GM12891 (cell line): Measurements from ENCODE around the gene GPR108.

ENCODE experiments used
- POLR2A ChIP-seq: IDR thresholded peaks from 2 replicates; pipeline ENCODE4 v1.6.1; 2011; ENCODE audit warnings: low read depth, low read length, control low read depth
- POLR2AphosphoS5 ChIP-seq: IDR thresholded peaks from 2 replicates; pipeline ENCODE4 v1.6.1; 2011; ENCODE audit warnings: low read depth, low read length, control low read depth

DNA sequence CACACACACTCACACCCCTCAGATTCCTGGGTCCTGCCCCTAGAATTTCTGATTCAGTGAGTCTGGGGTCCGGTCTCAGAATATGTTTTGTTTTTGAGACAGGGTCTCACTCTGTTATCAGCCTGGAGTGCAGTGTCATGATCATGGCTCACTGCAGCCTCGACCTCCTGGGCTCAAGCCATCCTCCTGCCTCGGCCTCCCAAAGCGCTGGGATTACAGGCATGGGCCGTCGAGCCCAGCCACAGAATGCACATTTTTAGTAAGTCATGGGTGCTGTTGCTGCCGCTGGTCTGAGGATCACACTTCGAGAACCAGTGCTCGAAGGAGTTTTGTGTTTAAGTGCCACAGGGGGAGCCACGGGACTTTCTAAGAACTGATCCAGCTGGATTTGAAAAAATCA lies 45.4 kb downstream of the GPR108 start:
- TF ChIP-seq POLR2AphosphoS5 (no peak), POLR2A (no peak)
